RWPE2 (cell line): ENCODE results near the gene SMPD3.

Experiments used
- ATAC-seq: fragments of 200-7000 bp; cut with Tn5 transposase; 3 replicates; pipeline ENCODE4 v1.9.1; 2021; ENCODE audit warnings: low read depth
- DNase-seq: peaks from one replicate; pipeline ENCODE4 v3.0.0-alpha.2; 2020; ENCODE audit warnings: low spot score
- H3K27ac ChIP-seq: fragments of 450-650 bp; 2 replicates; pipeline ENCODE4 v1.5.1; 2017; ENCODE audit warnings: mild to moderate bottlenecking; ENCODE audit not compliant: poor library complexity, severe bottlenecking
- H3K27me3 ChIP-seq: fragments of 250-450 bp; sonication (Bioruptor Pico); 2 replicates; pipeline ENCODE4 v1.5.1; 2021; ENCODE audit warnings: mild to moderate bottlenecking, moderate library complexity; ENCODE audit not compliant: insufficient read depth, poor library complexity, severe bottlenecking
- H3K36me3 ChIP-seq: fragments of 250-450 bp; sonication (Bioruptor Pico); 2 replicates; pipeline ENCODE4 v1.5.1; 2020; ENCODE audit warnings: low read depth, mild to moderate bottlenecking, moderate library complexity
- H3K4me1 ChIP-seq: fragments of 250-450 bp; sonication (Bioruptor Pico); 2 replicates; pipeline ENCODE4 v1.5.1; 2021; ENCODE audit warnings: mild to moderate bottlenecking, moderate library complexity; ENCODE audit not compliant: insufficient read depth, poor library complexity, severe bottlenecking
- H3K4me3 ChIP-seq: fragments of 250-450 bp; sonication (Bioruptor Pico); 2 replicates; pipeline ENCODE4 v1.5.1; 2021; ENCODE audit warnings: mild to moderate bottlenecking, moderate library complexity; ENCODE audit not compliant: severe bottlenecking
- H3K9me3 ChIP-seq: fragments of 250-450 bp; sonication (Bioruptor Pico); 2 replicates; pipeline ENCODE4 v1.5.1; 2021; ENCODE audit warnings: mild to moderate bottlenecking, moderate library complexity; ENCODE audit not compliant: severe bottlenecking
- CTCF ChIP-seq: fragments of 450-650 bp; IDR thresholded peaks from one replicate; pipeline ENCODE4 v1.5.1; 2017; ENCODE audit warnings: mild to moderate bottlenecking, moderate library complexity; ENCODE audit not compliant: poor library complexity, severe bottlenecking

SMPD3 gene

DNA sequence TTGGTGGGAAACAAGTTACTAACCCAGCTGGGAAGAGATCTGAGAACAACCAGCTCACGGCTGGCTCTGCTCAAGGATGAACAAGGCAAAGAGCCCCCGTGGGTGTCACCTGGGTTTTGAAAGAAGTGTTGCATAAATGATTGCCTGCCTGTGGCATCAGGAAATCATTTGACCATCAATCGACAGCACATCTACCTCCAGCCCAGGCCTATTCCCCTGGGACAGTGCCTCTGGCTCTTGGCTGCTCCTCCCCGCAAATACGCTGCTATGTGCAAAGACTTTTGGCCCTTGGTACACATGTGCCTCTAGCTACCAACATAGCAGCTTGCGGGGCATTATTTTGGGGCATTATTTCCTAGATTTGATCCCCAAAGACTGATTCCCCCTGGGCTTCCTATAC, 39.4 kb upstream of the SMPD3 start:
- ATAC-seq (no peak), DNase-seq (no peak)
- H3K9me3 ChIP-seq: no peaks in the 10 kb centered on the region
- H3K4me3 ChIP-seq: no peak overlapping the region
- no peaks in the 10 kb centered on the region for H3K27me3 ChIP-seq
- H3K4me1 ChIP-seq: peaks cover 22% of the 10 kb centered on the region
- no peak for TF ChIP-seq CTCF
- H3K27ac ChIP-seq: no peak overlapping the region
- no peaks in the 10 kb centered on the region for H3K36me3 ChIP-seq

- ATAC-seq: no peak
- peaks cover 19% of the 10 kb centered on the region for H3K4me1 ChIP-seq
- no peaks in the 10 kb centered on the region for H3K36me3 ChIP-seq
- H3K27ac ChIP-seq: no peak overlapping the region
- H3K4me3 ChIP-seq: no peak overlapping the region
- H3K9me3 ChIP-seq: no peaks in the 10 kb centered on the region
- no peaks in the 10 kb centered on the region for H3K27me3 ChIP-seq
- no peak for TF ChIP-seq CTCF
- no peak for DNase-seq
These were observed 38.9 kb upstream of the SMPD3 start for GRCh38 chr16:68487203-68487514.

GRCh38 chr16:68486502-68487202, 38.3 kb upstream of the SMPD3 start:
- Histone ChIP-seq H3K27me3 (no peaks in the 10 kb centered on the region), H3K9me3 (no peaks in the 10 kb centered on the region), H3K36me3 (no peaks in the 10 kb centered on the region), H3K4me1 (peaks cover 14% of the 10 kb centered on the region), H3K27ac (no peak overlapping the region), H3K4me3 (no peak overlapping the region)
- no peak for TF ChIP-seq CTCF
- DNase-seq (no peak), ATAC-seq (no peak)

GRCh38 chr16:68481636-68482035, 33.3 kb upstream of the SMPD3 start:
- no peak overlapping the region for H3K4me3 ChIP-seq
- H3K36me3 ChIP-seq: no peaks in the 10 kb centered on the region
- no peaks in the 10 kb centered on the region for H3K27me3 ChIP-seq
- H3K27ac ChIP-seq: no peak overlapping the region
- ATAC-seq (no peak), DNase-seq (no peak)
- no peak for TF ChIP-seq CTCF
- H3K4me1 ChIP-seq: no peaks in the 10 kb centered on the region
- H3K9me3 ChIP-seq: no peaks in the 10 kb centered on the region
